HG03064 (cell line): Measurements from ENCODE around the gene KHDC4.

Experiments
- ATAC-seq: cut with Tn5 transposase; IDR thresholded peaks from one replicate; pipeline ENCODE4 v1.9.1; 2021; ENCODE audit warnings: low read depth; ENCODE audit not compliant: unreplicated experiment

Gene KHDC4

DNA sequence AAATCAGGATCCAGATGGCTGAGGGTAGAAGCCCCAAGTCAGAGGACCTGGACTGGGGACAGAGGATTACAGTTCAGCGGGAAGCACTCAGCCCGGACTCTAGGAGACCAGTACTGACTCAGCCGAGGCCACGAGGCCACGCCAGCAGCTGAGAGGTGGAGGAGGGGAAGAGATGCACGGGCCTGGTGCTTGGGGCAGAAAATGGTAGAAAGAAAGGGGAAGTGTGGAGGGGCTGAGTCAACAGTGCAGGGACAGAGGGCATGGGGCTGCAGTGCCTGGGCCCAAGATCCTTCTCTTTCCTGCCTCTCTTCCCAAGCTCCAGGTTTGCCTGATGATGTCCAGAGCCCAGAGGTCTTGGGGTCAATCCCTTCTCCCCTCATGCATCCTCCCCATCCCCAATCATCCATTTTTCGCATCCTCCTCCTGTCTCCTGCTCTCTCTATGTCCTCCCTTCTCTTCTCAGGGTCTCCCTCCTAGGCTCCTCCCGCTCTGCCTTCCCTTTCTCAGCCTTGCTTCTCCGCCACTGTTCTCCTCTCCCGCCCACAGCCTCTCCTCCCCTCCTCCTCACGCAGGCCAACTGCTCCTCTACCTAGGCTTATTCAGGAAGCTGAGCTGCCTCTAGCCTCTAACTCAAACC, 36.4 kb upstream of the KHDC4 start:
- peak; percentile 62 for ATAC-seq

DNA sequence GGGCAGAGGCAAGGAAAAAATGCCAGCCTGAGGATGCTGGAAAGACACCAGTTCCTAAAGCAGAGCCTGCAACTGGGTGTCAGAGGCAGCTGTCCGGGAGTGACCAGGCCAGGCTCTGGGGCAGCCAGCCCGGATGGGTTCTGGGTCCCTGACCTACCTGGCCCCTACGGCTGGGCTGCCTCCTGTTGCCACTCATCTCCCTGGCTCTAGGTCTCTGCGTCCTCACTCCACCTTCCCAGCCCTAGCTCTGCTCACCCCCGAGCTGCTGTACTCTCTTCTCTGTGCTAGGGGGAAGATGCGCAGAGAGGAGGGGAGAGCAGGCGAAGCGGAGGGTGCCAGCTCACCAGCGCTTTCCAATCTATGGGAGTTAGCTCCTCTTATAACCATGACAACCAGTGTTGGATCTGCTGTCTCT, 35.2 kb upstream of the KHDC4 start:
- no peak for ATAC-seq

DNA sequence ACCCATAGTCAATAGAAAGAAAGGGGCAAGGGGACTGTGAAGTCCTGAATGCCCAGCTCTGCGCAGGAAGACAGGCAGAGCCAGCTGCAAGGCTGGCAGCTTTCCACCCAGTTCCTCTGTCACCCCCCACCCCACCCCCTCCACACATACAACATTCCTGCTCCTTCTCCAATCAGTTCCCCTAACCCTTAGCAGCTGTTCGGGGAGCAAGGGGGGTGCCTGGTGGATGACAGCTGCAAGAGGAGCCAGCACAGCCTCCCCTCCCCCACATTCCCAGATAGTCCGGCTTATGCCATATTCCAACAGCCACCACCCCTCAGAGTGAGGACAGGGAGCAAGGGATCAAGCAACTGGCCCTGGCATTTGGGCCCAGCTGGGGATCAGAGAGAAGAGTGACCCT, 34.5 kb upstream of the KHDC4 start:
- ATAC-seq: no peak

DNA sequence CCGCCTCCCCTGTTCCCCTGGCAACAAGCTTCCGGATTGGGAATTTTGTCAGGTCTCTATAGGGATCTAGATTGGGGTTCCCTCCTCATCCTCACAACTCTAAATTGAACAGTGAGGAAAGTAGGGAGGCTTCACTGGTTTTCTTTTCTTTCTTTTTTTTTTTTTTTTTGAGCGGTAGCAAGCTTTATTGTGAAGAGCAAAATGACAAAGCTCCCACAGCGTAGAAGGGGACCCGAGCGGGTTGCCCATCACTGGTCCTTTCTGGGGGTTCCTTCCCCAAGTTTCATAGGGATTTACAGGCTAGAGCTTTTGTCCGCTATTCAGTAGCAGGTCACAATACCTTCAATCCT, 33.8 kb upstream of the KHDC4 start:
- no peak for ATAC-seq

DNA sequence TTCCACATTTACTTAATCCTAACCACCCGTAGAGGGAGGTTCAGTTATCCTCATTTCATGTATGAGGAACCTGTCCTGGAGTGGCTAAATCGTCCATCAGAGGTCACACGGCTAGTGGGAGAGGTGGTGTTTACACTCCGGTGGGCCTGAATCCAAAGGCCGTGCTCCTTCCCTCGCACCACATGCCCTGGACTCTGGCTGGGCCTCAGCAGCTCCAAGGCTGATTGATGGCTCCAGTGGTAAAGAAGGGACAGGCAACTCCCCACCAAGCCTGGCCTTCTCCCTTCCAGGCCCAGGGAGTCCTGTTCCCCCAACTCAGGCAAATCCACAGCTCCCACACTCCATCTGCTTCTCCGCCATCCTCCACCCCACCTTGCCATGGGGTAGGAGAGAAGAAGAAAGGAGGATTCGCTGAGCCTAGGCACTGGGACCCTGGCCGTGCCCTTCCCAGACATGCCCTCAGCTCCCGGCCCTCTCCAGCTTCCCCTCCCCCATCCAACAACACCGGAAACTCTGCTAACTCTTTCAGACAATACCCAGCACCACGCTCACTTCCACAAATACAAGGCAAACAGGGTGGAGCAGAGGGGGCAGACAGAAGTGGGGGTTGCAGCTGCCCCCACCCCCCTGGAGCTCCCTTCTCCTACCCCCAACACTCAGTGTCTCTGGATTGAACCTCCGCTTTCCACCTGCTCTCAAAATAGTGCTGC, 33.3 kb upstream of the KHDC4 start:
- ATAC-seq: no peak

DNA sequence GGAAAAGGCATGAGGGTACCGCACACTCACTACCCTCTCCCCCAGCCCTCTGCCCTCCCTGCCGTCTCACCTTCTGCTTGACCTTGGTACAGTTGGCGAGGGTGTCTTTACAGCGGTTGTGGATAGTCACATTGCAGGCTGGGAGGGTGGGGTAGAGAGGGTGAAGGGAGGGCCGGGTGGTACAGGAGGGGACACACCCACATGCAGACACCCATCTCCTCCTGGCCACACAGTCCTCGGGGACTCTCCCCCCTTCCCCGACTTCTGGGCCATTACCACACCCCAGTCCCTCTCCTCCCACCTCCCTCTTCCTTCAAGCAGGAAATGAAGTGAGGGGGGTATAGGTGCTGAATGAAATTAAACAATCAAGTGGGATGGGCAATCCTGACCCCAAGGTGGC, 32.5 kb upstream of the KHDC4 start:
- ATAC-seq: no peak

DNA sequence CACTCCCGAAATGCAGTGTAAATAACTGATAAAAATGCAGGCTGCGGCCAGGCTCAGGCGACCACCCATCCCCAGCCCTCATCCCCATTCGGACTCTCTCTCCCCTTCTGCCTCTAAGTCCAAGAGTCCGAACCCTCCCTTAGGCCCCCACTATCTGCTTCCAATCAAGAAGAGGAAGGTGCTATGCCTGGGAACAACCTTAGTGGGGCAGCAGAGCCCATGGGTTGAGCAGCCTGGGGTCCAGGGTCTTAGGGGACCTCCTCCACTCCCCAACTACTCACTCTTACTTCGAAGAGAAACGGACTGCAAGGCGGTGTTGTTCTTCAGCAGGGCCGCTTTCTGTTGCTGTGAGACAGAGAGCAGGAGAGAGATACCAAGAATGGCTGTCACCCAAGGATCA, 31.9 kb upstream of the KHDC4 start:
- ATAC-seq: no peak

DNA sequence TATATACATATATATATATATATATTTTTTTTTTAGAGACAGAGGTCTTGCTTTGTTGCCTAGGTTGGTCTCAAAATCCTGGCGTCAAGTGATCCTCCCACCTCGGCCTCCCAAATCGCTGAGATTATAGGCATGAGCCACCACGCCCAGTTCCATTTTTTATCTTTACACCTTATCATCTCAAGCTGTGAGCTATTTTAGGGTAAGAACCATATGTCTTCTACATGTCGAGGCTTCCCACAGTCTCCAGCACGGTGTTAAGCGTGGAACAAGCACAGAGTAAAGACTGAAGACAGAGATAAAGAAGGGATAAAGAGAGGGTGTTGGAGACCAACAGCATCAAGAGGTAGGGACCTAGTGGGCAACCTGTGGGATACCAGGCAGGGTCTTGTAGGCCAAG, 30.0 kb upstream of the KHDC4 start:
- no peak for ATAC-seq

DNA sequence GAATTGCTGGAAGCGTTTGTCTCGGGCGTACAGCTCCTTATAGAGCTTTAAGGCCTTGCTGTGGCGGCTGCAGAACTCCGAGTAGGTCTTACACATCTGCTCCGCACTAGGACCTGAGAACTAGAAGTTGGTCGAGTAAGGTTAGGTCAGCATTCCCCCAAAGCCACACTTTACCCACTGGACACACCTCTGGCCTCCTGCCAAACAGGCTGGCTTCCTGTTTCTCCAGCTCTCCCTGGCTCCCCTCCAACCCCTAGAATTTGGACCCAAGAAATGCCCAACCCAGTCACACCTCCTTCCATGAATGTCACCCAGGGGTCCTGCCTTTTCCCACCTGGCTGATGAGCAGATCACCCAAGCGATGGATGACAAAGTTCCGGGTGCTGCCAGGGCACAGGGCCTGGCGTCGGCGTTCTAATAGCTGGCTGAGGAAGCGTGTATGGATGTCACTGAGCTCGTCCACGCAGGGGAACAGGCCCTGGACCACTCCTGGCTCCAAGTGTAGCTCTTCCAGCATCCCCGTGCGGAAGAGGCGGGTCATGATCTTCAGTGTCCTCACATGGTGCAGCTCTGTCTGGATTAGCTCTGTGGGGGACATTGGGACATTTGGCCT, 28.5 kb upstream of the KHDC4 start:
- ATAC-seq: no peak

DNA sequence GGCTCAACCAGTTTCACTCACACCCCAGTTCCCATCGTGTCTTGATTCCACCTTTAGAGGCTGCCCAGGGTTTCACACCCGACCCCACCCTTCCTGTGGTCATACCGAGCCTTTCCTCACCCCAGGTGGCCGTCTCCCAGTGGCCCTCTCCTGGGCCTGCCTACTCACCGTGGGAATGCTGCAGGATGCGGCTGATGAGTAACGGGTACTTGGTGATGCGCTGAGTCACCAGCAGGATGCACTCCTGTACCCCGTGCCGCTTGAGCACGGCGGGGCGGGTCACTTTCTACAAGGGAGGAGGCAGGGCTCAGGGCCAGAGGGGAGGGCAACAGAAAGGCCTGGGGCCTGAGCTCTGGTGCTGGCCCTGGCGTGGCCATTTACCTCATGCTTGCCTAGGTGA, 27.7 kb upstream of the KHDC4 start:
- ATAC-seq: no peak

DNA sequence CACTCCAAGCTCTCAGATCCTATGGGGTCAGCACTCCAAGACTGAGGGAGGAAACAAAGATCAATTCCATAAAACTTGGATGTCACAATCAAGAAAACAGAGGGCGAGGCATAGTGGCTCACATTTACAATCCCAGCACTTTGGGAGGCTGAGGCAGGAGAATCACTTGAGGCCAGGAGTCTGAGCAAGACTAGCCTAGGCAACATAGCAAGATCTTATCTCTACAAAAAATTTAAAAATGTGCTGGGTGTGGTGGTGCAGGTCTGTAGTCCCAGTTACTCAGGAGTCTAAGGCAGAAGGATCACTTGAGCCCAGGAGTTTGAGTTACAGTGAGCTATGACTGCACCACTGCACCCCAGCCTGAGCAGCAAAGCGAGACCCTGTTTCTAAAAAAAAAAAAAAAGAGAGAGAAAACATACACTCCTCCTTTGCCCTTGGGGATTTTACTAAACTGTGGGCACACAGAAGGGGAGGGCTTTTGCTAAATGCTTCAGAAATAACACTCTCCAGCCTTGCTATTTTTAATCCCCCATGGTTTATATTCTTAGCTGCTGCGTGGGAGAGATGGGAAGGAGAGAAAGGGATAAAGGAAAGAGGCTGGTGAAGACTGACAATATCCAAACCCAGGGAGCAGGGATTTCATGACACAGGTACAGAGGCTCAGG, 26.0 kb upstream of the KHDC4 start:
- no peak for ATAC-seq

DNA sequence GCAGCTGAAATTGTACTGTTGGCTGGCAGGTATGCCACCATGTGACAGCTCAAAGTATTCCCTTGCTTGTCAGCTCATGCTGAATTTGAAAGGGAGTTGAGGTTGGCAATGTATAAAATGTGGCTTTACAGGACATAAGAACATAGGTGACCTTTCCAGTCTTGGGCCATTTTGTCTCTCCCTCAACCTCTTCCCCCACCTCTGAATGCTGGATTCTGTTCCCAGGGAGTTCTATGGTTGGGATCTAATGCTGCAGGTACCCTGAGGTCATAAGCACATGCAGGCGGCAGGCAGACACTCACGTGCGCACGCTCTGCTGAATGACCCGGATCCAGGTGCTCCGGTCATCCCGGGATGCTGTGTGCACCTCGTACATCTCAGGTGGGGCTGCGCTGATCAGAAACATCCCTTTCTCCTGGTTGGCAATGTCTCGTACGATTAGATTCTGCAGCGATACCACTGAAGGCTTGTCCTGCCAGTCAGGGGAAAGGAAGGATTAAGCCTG, 23.2 kb upstream of the KHDC4 start:
- no peak for ATAC-seq

DNA sequence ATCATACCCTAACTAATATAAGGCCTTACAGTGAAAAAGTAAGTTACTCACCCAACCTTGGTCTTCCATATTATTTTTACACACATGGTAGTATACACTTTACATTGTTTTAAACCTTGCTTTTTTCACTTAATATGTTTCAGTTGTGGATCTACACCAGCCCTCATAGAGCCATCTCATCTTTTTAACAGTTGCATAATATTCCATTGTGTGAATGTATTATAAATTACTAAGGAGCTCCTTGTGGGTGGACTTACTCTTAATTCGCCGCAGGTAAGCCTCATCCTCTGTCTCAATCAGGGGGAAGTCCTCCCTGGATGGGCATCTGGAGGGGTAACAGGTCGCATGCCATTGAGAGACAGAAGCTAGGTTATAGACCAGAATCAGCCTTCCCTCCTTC, 20.4 kb upstream of the KHDC4 start:
- ATAC-seq: no peak

DNA sequence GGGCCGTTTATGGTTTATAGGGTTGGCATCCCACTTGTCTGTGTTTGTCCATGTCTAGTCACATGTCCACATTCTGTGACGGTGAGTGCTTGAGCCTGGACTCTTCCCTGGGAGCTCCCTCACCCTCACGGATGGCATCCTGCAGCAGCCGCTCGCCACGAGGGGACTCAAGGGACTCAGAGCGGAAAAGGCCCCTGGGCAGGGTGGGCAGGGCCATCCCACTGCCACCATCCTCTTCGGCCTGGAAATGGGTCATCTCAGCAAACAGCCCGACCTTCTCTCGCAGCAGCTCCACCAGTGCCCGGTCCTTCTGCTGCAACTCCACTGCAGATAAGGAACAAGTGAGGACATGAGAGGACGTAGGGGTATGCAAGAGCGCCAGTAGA, 18.3 kb upstream of the KHDC4 start:
- no peak for ATAC-seq

DNA sequence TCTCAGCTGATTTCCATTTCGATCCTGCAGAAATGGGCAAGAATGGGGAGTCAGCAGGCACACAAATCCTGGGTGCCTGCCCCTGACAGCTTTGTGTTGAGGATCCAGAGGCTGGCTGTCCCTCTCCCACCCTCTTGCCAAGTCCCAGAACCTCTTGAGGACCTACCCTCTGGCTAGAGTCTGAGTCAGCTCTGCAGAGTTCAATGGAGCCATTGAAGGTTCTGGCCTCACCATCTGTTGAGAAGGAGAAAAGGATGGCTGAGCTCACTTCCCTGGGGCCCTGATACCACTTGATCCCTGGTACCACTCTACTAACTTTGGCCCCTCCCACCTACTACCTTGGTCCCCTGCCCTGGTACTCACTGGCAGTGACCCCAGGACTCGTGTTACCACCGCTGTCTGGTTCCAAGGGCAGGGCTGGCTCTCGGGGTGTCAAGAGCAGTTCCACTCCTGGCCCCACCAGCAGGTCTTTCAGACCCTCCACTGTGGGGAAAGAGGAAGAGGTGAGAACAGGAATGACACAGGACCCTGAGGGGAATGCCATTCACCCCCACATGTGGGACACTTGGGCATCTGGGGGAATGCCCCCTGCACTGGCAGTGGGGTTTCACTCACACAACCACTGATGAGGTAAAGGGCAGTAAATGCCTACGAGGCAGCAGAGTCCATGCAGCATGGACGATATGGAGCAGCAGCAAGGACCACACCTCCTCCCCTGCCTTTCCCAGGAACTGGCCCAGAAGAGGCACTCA, 17.7 kb upstream of the KHDC4 start:
- ATAC-seq: no peak

DNA sequence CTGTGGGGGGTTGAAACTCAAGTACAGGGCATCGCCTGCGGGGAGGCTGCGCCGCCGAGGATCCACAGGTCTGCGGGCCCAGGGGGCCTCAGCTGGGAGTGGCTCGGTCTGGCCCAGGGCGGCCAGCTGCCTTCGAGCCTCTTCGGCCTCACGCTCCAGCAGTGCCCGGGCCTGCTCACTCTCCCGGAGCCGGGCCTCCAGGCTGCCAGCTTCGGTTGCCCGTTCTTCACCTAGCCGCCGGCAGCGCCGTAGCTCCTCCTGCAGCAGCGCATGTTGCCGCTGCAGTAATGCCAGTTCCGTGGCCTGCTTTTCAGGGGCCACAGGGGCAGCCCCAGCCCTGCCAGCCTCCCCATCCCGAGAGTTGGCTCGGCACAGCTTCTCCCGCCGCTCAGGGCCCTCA, 16.6 kb upstream of the KHDC4 start:
- no peak for ATAC-seq

DNA sequence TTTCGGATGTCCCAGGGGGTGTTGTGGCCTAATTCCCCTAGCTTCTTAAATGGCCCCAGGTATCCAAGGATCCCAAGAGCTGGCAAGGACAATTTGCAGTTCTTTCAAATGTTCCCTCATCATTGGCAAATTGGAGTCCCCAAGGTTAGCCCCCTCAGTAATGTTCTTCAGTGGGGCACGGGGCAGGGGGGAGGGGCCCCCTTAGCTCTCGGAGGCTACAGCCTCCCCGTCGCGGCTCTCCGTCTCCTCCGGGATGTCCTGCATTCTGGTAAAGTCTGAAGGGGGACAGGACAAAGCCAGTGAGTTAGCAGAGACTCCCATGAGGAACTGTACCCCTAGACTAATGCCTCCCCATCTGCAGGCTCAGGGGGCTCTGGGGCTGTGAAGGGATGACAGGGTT, 13.5 kb upstream of the KHDC4 start:
- no peak for ATAC-seq

DNA sequence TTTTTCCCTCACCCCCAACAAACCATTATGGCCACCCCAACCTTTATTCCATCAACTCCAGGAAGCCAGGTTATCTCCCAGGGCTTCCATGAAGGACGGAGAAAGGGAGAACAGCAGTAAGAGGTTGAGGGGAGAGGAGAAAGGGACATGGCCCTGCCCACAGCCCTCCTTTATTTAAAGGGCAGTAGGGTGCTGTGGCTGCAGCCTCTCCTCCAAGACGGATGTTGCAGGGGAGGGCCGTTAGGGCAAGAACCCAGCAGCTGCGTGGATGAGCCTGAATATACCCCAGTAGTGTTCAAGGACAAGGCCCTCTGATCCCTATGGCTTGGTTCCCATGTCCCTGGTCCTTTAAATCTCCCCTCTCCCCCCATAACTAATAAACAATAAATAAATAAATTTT, 13.1 kb upstream of the KHDC4 start:
- ATAC-seq: no peak

DNA sequence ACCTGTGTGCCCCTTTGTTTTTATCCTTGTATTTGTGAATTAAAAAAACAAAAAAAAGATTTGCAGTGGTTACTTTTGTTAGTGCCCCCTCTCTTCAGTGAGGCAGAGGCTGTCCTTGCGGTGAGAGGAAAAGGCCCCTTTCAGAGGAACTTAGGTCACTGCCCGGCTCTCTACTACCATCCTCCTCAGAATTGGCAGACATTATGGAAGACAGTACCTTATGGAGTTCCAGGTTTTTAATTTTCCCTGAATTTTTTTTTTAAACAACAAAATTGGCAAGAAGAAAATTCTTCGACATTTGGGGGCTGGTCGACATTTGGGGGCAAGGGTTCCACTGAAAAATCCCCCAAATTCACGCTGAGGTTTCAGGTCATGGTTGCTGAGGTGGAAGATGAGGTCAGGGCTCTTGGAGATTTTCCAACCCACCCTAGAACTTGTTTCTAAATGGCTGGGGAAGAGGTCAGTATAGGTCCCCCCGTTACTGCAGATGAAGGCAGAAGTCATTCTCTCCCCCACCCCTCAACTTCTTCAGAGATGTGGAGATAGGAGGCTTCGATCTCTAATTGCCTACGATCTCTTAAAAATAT, 12.5 kb upstream of the KHDC4 start:
- ATAC-seq: no peak

DNA sequence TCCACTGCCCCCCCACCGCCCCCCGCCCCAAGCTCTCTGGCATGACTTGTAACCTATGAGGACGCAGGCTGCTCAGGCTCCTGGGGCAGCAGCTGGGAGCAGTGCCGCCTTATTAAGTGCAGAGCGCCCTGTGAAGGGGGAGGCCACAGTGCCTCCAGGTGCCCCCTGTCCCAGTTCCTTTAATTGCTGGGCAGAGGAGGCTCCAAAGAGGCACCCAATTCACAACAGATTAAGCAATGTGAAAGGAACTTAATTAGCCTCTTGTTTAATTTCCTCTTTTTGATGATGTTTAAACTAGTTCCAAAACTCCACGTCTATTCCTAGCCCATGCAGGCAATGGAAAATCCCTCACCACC, 10.2 kb upstream of the KHDC4 start:
- no peak for ATAC-seq
